Jurkat, Clone E6-1 (cell line): Measurements from ENCODE around the gene TMEM100. TPM values are rescaled to one million over a fixed set of nuclear protein-coding genes. Genes with fewer than 3 reads are reported as not detected.

ENCODE experiments used
- DNase-seq: peaks from one replicate; pipeline ENCODE4 v3.0.0-alpha.2; 2011; ENCODE audit warnings: low read depth, low spot score
- H3K4me3 ChIP-seq: 2 replicates; pipeline ENCODE4 v1.5.1; 2011; ENCODE audit warnings: mild to moderate bottlenecking, low read length, control low read depth, moderate library complexity
- polyA plus RNA-seq: library from polyadenylated mRNA; unstranded; fragments of >200 nt; gene quantifications from one replicate; pipeline ENCODE4 v1.2.1, GENCODE V29; 2012; ENCODE audit warnings: missing spikeins; ENCODE audit not compliant: insufficient read length, insufficient read depth

The TMEM100 gene, protein sequence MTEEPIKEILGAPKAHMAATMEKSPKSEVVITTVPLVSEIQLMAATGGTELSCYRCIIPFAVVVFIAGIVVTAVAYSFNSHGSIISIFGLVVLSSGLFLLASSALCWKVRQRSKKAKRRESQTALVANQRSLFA
- not detected for polyA plus RNA-seq

DNA sequence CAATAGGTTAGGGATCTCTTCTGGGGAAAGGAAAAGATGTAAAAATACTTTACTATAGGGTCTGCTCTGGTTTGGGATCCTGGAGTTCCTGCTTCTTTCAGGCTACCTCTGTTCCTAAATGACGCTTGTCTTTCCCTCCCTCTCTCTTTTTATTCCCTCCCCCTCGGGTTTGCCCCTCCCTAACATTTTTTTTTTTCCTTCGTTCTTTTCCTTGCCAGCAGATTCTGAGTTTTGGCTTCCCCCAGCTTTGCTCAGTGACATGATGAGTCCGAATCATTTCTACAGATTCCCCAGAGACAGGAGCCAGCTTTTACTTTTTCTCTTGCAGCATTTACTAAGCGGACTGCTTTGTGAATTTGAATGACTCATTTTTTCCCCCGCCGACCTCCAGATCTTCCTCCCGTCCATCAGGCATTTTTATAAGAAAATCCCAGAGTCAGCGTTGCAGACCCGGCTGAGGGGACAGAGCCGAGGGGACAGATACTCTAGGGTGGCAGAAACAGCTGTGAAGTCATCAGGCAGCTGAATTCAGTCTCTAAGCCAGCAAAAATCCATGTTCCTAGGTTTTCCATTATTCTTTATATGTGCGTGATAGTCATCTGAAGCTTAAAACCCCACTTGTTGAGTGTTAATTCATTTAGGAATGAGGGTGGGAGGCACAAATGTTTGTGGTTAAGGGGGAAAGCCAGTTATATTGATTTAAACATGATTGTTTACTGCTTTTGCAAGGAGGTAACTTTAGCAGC is at the start of gene TMEM100:
TSS of gene TMEM100 (minus strand) at position 123 of the 746 bp plus-strand sequence. CDS start 1,794 bp downstream, outside the sequence.
- no peak for DNase-seq

DNA sequence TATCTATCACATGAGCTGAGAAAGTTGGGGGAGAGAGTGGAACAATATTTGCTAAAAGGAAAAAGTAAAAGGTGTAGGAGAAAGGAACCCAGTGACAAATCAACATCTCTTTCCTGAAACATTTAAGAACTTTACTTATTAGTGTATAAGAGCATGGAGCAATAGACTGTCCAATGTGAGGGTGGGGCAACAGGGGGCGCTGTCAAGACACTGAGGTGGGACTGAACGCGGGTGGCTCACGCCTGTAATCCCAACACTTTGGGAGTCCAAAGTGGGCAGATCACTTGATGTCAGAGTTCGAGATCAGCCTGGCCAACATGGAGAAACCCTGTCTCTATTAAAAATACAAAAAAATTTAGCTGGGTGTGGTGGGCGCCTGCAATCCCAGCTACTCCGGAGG is 49.4 kb upstream of the TMEM100 start:
- no peak overlapping the region for H3K4me3 ChIP-seq
- DNase-seq: no peak

More for the DNA sequence above, at the start of gene TMEM100:
- H3K4me3 ChIP-seq: no peak within 1 kb of the TSS

DNA sequence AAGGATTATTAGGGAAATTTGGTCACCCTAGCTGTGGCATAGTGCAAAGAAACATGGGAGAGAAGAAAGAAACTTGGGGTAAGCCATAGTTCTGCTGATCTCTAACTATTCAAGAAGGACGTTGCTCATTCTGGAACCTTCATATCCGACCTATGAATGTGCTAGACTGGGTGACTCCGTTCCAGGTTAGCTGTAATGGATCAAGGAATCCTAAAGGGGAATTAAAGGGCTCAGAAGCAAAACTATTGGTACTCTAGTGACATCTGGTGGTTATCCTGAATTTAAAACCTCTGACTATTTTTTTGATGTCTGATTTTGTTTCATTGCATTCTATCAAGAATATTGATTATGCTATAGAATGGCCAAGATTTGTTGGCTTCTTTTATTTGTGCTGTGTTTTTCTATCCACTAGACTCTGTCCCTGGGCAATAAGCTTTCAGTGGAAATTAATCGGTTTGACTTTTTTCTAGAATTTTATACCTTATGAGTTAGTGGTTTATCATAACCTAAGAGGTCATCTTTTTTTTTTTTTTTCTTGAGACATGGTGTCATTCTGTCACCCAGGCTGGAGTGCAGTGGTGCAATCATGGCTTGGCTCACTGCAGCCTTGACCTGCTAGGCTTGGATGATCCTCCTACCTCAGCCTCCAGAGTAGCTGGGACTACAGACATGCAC is 47.7 kb upstream of the TMEM100 start:
- peak; percentile 12 for DNase-seq
- no peak overlapping the region for H3K4me3 ChIP-seq

DNA sequence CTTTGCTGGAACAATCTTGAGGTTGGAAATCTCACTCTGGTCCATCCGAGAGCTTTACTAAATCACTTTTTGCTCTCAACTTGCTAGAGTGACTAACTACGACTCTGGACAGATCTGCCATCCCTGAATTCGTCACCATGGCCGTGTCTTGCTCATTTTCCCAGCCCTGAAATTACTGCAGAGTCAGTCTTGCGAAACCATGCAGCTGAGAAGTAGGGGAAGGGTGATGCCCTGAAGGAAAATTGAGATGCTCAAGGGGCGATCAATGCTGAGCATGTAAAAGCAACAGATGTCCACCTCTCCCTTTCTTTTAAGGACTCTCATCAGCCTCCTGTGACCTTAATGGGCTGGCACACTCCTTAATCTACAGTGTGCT is 46.9 kb upstream of the TMEM100 start:
- no peak overlapping the region for H3K4me3 ChIP-seq
- no peak for DNase-seq

DNA sequence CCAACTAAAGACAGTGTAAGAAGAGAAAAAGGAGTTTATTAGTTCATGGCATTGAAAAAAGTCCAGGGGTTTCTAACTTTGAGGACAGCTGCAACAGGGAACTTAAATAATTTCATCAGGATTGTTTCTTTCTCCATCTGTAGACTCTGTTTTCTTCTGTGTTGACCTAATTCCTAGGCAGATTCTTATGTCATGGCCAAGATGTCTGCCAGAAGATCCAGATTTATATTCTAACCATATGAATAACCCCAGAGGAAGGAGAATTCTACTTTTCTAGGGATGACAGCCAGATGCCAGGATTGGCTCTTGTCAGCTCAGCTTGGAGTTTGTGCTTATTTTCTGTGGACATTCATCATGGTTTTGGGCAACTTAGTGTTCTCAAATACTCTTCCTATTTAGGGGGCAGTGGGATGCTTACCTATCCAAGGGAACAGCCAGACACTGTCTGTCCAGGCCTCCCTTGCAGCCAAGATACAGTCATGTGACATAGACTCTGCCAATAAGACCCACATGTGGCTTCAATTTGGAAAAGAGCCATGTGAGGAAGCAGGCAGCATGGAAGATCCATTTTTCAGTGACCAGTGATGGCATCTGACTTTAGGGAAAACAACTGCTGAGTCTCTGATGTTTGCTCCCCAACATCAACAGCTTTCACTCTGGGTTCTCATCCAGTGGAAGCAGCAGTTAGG is 46.4 kb upstream of the TMEM100 start:
- DNase-seq: no peak
- H3K4me3 ChIP-seq: no peak overlapping the region

DNA sequence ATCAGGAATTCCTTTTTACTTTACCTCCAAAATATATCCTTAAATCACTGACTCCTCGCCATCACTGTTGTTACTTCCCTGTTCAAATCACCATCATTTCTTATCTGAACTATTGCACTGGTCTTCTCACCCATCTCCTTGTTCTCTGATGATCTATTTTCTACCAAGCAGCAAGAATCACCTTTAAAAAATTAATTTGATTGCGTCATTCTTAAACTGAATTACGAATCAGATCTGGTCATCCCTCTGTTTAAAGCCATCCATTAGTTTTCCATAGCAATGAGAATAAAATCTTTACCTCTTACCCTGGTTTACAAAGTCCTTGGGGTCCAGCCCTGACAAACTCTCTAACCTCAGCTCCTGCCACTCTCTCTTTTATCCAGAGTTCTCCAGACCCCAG is 42.8 kb upstream of the TMEM100 start:
- no peak for DNase-seq
- H3K4me3 ChIP-seq: no peak overlapping the region

DNA sequence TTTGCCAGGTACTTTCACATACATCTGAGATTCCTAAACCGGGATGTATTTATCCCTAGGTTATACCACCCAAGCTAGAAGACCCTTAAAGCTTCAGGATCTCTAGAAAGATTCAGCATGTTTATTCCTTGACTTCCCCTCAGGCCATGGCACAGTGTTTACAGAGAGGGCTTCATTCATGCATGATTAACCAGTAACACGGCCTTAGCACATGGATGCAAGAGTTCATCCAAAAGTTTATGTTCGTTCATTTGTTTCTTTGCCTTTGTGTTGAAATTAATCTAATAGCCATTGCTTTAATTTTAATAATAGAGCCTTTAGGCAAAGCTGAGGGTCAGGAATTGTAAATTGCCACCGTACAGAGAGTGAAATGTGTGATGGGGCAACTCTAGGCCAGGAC is 41.9 kb upstream of the TMEM100 start:
- no peak for DNase-seq
- no peak overlapping the region for H3K4me3 ChIP-seq

DNA sequence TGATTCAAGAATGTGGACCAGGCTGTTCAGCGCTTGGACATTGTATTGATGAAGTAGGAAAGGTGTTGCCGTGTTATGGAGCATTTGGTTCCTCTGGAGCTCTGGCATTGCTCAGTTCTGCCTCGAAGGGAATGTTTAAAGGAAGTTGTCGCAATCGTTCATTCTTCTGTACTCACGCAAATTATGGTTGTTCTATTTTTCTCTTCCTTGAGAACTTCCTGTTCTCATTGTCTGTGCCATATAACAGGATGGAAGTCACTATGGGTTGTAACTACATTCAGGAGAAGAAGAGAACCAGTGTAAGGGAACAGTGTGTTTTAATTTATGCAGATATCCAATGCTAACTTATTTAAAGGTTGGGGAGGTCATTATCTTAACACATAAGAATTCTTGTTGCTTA is 41.2 kb upstream of the TMEM100 start:
- H3K4me3 ChIP-seq: no peak overlapping the region
- DNase-seq: no peak

DNA sequence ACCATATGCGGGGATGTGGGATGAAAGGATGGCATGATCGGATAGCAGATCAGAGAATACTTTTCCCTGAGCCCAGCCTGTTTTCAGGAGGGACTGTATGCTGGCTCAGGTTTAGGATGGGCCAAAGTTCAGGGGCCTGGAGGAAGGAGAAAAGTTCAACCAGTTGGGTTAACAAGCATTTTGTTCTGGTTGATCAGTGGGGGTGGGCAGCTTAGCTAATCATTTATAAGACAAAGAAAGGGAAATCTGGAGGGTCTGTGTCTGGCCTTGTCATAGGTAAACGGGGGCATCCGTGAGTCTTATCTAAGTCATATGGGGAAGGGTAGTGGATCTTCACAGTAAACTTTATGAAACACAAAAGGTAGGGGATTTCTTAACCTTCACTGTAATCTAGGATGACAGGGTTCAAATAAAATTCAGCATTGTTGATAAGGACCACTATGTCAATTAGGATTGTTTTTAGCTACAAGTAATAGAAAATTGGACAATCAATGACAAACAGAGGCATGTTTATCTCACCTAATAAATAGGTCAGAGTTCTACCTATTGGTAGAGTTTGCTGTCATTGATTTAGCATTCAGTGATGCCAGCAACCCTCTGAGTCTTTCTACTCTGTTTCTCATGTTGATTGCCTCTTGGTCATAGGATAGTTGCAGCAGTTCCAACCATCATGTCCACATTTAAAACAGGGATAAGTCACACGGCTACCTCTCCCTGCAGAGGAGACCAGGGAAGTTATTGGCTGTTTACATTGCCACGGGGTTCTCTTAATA is 39.6 kb upstream of the TMEM100 start:
- no peak for DNase-seq
- no peak overlapping the region for H3K4me3 ChIP-seq

DNA sequence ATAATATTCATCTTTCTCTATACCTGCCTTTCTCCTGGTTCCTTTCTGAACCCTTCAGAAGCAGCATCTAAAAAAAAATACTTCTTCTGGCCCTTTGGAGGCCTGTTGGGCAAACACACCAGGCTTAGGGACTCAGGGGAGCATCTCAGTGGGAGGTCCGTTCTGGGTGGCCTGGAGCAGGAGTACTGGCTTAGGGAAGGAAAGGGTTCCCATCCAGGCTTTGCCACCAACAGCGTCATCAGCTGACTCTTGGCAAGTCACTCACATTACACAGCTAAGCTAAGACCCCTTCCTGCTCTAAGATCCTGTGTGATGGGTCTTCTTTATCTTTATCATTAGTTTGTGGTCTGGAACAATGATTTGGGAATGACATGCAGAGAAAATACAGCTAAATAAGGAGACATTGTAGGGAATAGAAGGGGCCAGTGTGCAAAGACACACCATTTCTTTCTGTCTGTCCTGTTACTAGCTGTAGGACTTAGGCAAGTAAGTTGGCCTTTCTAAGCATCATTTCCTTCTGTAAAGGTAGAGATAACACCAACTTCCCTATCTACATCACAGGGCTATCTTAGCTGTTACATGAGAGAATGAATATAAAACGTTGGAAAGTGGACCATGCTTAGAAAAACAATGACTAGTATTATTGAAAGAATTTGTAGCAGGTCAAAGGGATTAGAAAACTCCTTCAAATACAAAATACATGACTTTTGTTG is 38.1 kb upstream of the TMEM100 start:
- DNase-seq: no peak
- no peak overlapping the region for H3K4me3 ChIP-seq

DNA sequence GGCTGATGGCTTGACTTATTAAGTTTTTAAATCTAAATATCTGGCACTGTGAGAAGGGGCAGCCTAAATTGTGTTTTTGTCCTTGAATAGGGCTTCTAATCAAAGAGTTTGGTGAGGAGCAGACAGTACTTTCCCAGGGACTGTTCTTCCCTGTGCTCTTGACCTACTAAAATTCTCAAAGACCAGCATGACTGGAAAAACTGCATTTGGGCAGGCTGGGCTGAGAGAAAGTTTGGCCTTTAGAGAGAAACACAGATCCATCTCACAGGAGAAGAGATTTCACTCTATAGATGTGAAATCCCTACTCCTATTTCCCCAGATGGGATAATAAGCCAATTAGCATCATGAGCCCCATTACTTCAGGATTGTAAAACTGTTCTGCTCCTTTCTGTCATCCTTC is 35.5 kb upstream of the TMEM100 start:
- H3K4me3 ChIP-seq: no peak overlapping the region
- DNase-seq: no peak

DNA sequence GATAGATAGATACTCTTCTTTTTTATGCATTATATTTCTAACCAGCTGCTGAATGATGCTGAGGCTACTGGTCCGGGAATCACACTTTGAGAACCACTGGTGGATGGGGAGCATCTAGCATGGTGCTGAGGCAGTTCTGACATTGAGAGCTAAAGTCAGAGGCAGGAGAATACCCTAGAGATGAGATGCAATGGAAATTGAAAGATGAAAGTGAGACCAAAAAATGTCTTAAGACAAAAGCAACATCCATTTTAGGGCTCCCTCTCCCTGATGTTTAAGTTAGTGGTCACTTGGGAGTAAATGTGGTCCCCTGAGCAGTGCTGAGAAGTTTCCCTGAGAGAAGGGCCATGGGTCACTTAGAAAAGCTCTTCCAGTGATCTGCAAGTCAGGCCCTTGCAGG is 35.0 kb upstream of the TMEM100 start:
- DNase-seq: no peak
- H3K4me3 ChIP-seq: no peak overlapping the region

DNA sequence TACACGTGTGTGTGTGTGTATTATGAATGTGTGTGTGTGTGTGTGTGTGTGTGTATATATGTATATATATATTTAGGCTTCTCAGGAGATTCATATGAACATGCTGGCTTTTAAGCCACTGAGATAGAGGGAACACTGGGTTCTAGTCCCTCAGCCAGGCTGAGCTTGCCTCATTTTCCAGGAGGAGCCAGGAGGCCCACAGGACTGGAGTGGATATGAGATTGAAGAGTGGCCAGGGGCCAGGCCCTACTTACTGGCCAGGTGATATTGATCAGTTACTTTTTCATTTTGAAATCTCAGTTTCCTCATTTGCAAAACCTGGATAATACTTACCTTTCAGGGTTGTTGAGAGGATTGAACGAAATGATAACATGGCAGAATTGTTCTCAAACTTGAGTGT is 34.0 kb upstream of the TMEM100 start:
- no peak for DNase-seq

DNA sequence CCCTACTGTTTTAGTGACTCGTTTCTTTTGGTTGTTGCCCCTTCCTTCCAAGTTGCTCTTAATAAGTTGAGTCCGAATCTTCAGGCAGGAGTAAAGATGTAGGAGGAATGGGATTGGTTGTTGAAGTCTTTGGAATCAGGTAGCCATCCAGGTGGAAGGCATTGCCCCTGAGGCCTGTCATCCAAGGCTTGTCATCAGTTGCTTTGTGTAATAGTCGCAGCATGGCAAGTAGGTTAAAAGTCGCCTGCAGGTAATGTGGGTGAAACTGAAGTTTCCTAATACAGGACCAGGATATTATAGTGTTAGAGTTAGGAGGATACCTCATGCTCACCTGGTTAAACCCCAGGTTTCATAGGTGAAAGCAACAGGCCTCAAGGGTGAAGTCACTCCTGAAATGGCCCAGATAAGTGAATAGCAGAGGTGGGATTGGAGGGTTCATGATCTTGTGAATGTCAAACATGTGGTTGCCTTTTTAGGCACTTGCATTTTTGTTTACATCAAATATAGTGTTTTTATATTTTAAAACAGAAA is 29.1 kb upstream of the TMEM100 start:
- H3K4me3 ChIP-seq: peak overlapping the region; percentile 76
- DNase-seq: no peak

More for the DNA sequence above, 34.0 kb upstream of the TMEM100 start:
- H3K4me3 ChIP-seq: no peak overlapping the region

DNA sequence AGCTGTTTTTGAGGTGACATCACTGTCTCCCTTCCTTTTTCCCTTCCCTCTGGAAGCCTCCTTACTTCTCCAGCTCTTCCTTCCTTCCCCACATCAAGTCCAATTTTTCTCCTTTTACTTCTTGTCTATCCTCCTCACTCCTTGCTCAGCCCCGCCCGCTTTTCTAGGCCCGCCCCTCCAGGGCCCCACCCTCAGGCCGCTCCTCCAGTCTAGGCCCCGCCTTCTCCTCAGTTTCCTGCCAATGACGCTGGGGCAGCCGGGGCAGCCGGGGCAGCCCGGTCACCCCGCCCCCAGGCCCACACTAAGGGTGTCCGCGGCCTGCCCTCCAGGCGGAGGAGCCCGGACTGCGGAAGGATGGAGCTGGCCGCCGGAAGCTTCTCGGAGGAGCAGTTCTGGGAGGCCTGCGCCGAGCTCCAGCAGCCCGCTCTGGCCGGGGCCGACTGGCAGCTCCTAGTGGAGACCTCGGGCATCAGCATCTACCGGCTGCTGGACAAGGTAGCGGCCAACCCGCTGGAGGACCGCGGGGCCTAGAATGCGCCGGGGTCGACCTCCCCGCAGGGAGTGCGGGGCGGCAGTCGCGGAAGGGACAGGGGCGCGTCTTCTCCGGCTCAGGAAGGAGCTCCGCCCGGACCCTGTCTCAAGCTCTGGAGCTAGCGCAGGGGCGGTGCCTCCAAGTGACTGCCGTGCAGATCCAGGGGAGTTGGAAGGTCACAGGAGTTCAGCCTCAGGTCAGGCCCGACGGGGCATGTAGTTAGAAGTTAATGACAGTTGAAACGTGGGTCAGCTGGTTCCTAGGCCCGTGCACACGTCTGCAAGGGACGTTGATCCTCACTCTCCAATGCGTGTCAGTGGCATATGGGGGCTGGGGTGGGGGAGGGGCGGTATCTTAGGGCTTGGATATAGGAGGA is 28.3 kb upstream of the TMEM100 start, which contains the start of gene PCTP:
TSS of gene PCTP (plus strand) at position 302 of the 908 bp plus-strand sequence. CDS start at position 355, 53 bp downstream.
- peak; percentile 54 for DNase-seq
- H3K4me3 ChIP-seq: peak within 1 kb of the TSS; percentile 76

DNA sequence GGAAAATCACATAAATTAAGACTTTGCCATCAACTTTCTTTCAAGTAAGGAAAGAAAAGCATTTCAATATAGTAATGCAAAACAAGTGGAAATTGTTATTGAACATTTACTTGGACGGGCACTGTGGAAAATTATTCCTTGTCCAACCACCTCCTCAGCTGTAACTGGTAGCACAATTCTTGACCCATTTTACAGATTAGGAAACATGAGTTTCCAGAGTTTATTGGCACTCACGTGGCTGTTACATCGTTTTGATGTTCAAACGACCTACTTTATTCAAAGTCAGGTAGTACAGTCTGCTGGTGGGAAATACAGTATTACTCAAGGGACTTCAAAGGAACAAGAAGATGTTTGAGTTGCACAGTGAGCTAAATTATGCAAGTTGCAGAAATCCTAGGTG is 27.3 kb upstream of the TMEM100 start:
- DNase-seq: no peak
- H3K4me3 ChIP-seq: no peak overlapping the region

DNA sequence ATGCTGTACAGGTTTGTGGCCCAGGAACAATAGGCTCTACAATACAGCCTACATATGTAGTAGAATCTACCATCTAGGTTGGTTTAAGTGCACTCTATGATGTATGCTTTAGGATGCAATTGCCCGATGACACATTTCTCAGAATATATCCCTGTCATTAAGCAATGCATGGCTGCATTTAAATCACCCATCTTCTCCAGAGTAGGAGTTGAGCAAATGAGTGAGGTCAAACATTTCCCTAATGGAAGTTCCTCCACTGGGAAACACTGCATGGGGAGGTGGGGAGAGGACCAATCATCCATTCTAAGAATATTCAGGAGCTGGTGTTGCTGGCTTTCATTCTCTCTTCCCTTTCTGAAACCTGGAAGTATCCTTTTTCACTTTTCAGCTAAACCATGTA is 26.2 kb upstream of the TMEM100 start:
- no peak overlapping the region for H3K4me3 ChIP-seq
- no peak for DNase-seq
